Measurements from ENCODE around the gene CELF2.

DNA sequence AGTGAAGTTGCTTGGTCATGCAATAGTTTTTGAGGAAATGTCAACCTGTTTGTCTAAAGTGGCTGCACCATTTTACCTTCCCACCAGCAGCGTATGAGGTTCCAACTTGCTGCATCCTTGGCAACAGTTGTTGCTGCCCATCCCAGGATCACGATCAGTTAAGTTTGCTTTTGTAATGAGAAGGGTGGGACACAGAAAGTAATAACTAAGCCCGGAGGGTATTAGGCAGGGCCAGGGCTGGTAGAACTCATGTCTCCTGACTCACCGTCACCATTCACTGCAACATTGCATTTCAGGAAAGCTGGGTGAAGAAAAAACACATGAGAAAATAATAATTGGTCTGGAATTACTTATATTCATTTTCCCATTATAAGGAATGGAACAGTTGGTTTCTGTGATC, 25.4 kb downstream of the CELF2 start:
- TF ChIP-seq, protein P1, sequence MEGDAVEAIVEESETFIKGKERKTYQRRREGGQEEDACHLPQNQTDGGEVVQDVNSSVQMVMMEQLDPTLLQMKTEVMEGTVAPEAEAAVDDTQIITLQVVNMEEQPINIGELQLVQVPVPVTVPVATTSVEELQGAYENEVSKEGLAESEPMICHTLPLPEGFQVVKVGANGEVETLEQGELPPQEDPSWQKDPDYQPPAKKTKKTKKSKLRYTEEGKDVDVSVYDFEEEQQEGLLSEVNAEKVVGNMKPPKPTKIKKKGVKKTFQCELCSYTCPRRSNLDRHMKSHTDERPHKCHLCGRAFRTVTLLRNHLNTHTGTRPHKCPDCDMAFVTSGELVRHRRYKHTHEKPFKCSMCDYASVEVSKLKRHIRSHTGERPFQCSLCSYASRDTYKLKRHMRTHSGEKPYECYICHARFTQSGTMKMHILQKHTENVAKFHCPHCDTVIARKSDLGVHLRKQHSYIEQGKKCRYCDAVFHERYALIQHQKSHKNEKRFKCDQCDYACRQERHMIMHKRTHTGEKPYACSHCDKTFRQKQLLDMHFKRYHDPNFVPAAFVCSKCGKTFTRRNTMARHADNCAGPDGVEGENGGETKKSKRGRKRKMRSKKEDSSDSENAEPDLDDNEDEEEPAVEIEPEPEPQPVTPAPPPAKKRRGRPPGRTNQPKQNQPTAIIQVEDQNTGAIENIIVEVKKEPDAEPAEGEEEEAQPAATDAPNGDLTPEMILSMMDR (IDR thresholded peaks at IDR 0.05) = no peak
- TF ChIP-seq POLR2A (IDR thresholded peaks at IDR 0.05) = no peak
- TF ChIP-seq POLR2AphosphoS5 (IDR thresholded peaks at IDR 0.05) = no peak
- no peak for TF ChIP-seq EP300 (IDR thresholded peaks at IDR 0.05)

All from sigmoid colon (tissue), 4 donors.